Activated CD8-positive, alpha-beta T cell treated with anti-CD3 and anti-CD28 coated beads for 36 hours (primary cell): ENCODE data around the gene EFCAB8. TPM values are rescaled to one million over a fixed set of nuclear protein-coding genes. Genes with fewer than 3 reads are reported as not detected.

Source experiments
- ATAC-seq: fragments of 200-7000 bp; cut with Tn5 transposase; one replicate; pipeline ENCODE4 v1.10.0; 2021; ENCODE audit warnings: mild to moderate bottlenecking, moderate library complexity
- CTCF ChIA-PET: fragments of 350-600 bp; sonication (Branson Sonifier 250); formaldehyde crosslinking; loops from one replicate; lab custom pipeline; 2021; ENCODE audit warnings: antibody characterized with exemption; lab: Charles Lee
- POLR2A ChIA-PET: fragments of 350-600 bp; sonication (Branson Sonifier 250); formaldehyde crosslinking; loops from one replicate; lab custom pipeline; 2021; ENCODE audit warnings: antibody characterized with exemption; lab: Charles Lee
- DNase-seq: peaks from one replicate; pipeline ENCODE4 v3.0.0-alpha.2; 2020
- H3K27ac Mint-ChIP-seq: one replicate; pipeline ENCODE4 v1.8.0; 2021; ENCODE audit warnings: mild to moderate bottlenecking, mixed read lengths
- H3K27me3 Mint-ChIP-seq: one replicate; pipeline ENCODE4 v1.8.0; 2021; ENCODE audit warnings: mixed read lengths
- H3K36me3 Mint-ChIP-seq: one replicate; pipeline ENCODE4 v1.8.0; 2021; ENCODE audit warnings: low read depth, mixed read lengths
- H3K4me1 Mint-ChIP-seq: one replicate; pipeline ENCODE4 v1.8.0; 2021; ENCODE audit warnings: low read depth, mixed read lengths
- H3K4me3 Mint-ChIP-seq: one replicate; pipeline ENCODE4 v1.8.0; 2021; ENCODE audit warnings: mild to moderate bottlenecking, moderate library complexity, mixed read lengths
- H3K9me3 Mint-ChIP-seq: one replicate; pipeline ENCODE4 v1.8.0; 2021; ENCODE audit warnings: mixed read lengths
- intact Hi-C: fragments of 100-400 bp; cut with micrococcal nuclease; formaldehyde crosslinking; loops from one replicate; pipeline ENCODE4 v1.10.0; 2022
- total RNA-seq, 2 experiments: library from RNA; stranded (reverse); gene quantifications; one replicate each; pipeline ENCODE4 v1.2.3, GENCODE V29; 2021
- TF ChIP-seq, protein P1 (sequence below): fragments of 200-600 bp; IDR thresholded peaks from one replicate; pipeline ENCODE4 v1.8.0; 2022; ENCODE audit warnings: antibody characterized with exemption, mild to moderate bottlenecking

The EFCAB8 gene
- total RNA-seq, 2 experiments from 2014 or later = 0.89 to 0.92 TPM

DNA sequence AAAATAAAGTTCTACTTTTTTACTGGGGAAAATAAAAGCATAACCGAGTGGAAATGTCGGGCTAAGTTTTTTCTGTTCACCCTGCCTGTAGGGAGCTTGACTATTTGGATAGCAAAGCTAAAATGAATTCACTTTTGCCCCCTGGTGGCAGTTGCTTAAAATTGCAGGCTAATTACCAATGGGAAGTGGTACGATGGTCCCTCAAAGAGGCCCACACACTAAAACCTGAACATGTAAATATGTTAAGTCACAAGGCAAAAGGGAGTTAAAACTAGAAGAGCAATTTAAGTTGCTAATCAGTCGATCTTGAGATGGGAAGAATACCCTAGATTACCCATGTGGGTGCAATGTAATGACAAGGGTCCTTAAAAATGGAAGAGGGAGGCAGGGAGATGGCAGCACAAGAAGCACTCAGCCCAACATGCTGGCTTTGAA, 146.4 kb downstream of the EFCAB8 start:
- H3K27me3 Mint-ChIP-seq = no peaks in the 10 kb centered on the region
- no peaks in the 10 kb centered on the region for H3K36me3 Mint-ChIP-seq
- no peak overlapping the region for H3K27ac Mint-ChIP-seq
- POLR2A ChIA-PET = interaction anchor here (0.7 to 0.9 kb wide), 2 partner anchors 10 to 125 kb away, joined by 4 read pairs; no protein-coding TSS in a partner anchor
- peaks cover 9% of the 10 kb centered on the region for H3K4me1 Mint-ChIP-seq
- H3K9me3 Mint-ChIP-seq = peaks cover 3% of the 10 kb centered on the region
- TF ChIP-seq, protein P1, sequence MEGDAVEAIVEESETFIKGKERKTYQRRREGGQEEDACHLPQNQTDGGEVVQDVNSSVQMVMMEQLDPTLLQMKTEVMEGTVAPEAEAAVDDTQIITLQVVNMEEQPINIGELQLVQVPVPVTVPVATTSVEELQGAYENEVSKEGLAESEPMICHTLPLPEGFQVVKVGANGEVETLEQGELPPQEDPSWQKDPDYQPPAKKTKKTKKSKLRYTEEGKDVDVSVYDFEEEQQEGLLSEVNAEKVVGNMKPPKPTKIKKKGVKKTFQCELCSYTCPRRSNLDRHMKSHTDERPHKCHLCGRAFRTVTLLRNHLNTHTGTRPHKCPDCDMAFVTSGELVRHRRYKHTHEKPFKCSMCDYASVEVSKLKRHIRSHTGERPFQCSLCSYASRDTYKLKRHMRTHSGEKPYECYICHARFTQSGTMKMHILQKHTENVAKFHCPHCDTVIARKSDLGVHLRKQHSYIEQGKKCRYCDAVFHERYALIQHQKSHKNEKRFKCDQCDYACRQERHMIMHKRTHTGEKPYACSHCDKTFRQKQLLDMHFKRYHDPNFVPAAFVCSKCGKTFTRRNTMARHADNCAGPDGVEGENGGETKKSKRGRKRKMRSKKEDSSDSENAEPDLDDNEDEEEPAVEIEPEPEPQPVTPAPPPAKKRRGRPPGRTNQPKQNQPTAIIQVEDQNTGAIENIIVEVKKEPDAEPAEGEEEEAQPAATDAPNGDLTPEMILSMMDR = peak; percentile 83
- no peak overlapping the region for H3K4me3 Mint-ChIP-seq
- DNase-seq = peak; percentile 44
- peak; percentile 77 for ATAC-seq
- intact Hi-C loops = loop anchor here (2.0 kb wide), 1 partner anchor 102 kb away; no protein-coding TSS in a partner anchor
- CTCF ChIA-PET = interaction anchor here (0.9 to 3.0 kb wide), 30 partner anchors 10 to 295 kb away, joined by 3 to 34 read pairs (median 4); no protein-coding TSS in a partner anchor

DNA sequence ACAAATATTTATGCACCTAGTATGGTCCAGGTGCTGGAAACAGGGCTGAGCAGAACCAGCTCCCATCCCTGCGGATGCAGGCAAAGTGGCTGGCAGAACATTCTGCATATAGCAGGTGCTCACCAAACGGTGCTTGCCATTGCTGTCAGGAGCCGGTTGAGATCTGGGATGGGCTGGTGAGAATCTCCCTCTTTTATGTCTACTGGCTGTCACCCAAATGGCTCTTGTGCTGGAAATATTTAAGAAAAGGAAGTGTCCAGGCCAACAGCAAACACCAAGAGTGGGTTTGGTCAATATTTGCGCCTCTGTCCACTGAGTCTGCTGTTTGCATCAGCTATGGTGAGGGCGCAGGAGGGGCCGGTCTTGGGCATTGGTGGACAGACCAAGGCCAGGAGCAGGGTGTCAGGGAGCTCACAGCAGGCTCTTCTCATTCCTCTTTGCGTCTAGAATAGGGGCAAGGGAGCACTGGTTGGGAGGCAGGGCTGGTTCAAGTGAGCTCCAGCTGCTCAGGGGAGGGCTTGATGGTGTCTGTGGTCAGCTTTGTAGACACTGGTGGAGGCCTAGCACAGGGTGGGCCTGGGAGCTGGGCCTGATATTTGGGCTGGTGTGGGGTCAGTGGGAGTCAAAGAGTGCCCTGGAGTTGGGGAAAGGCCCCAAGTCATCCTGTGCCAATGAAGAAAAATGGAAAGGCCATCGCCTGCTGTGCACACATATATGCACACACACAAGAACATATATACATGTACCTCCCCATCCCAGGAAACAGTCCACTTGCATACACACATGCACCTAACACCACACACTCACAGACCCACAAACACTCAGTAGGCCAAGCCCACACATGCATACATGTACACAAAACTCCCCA, 147.4 kb downstream of the EFCAB8 start:
- no peak for DNase-seq
- TF ChIP-seq, protein P1 = no peak
- Mint-ChIP-seq H3K36me3 (no peaks in the 10 kb centered on the region), H3K4me1 (peaks cover 9% of the 10 kb centered on the region), H3K9me3 (peaks cover 3% of the 10 kb centered on the region), H3K4me3 (no peak overlapping the region), H3K27me3 (no peaks in the 10 kb centered on the region), H3K27ac (no peak overlapping the region)
- no peak for ATAC-seq
- intact Hi-C loops = loop anchor here (2.0 kb wide), 1 partner anchor 103 kb away; no protein-coding TSS in a partner anchor
- CTCF ChIA-PET = interaction anchor here (0.9 to 3.0 kb wide), 10 partner anchors 12 to 216 kb away, joined by 3 to 34 read pairs (median 10); no protein-coding TSS in a partner anchor
- POLR2A ChIA-PET = no interaction called here

DNA sequence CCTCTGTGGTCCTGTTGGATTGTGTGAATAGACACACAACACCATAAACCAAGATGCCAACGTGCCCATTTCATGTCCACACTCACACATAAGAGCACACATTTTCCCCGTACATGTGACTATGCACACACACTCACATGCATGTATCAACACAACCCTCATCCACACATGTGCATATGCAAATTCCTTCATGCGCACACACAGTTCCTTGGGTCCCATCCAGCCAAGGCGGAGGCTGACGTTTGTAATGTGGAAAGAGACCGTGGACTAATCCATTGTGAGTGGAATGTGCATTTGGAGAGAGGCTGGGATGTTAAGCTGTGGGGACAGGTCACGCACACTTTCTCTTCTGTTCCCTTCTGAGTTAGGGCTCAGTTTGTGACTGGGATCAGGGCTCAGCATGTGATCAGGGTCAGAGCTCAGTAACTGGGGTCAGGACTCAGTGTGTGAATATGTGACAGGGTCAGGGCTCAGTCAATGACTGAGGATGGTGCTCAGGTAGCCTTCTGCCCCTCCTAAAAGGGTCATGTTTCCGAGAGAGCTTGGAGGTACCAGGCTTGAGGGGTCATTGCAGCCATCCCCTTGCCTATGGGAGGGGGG, 148.2 kb downstream of the EFCAB8 start:
- intact Hi-C loops = no loop called here
- Mint-ChIP-seq H3K4me3 (no peak overlapping the region), H3K27me3 (no peaks in the 10 kb centered on the region), H3K4me1 (peaks cover 8% of the 10 kb centered on the region), H3K9me3 (peaks cover 3% of the 10 kb centered on the region), H3K36me3 (no peaks in the 10 kb centered on the region), H3K27ac (no peak overlapping the region)
- POLR2A ChIA-PET = interaction anchor here (1.3 kb wide), 1 partner anchor 31 kb away, joined by 3 read pairs; no protein-coding TSS in a partner anchor
- DNase-seq (no peak), ATAC-seq (no peak)
- CTCF ChIA-PET = interaction anchor here (1.0 to 2.7 kb wide), 4 partner anchors 33 to 217 kb away, joined by 3 to 34 read pairs (median 16); no protein-coding TSS in a partner anchor
- TF ChIP-seq, protein P1 = no peak

DNA sequence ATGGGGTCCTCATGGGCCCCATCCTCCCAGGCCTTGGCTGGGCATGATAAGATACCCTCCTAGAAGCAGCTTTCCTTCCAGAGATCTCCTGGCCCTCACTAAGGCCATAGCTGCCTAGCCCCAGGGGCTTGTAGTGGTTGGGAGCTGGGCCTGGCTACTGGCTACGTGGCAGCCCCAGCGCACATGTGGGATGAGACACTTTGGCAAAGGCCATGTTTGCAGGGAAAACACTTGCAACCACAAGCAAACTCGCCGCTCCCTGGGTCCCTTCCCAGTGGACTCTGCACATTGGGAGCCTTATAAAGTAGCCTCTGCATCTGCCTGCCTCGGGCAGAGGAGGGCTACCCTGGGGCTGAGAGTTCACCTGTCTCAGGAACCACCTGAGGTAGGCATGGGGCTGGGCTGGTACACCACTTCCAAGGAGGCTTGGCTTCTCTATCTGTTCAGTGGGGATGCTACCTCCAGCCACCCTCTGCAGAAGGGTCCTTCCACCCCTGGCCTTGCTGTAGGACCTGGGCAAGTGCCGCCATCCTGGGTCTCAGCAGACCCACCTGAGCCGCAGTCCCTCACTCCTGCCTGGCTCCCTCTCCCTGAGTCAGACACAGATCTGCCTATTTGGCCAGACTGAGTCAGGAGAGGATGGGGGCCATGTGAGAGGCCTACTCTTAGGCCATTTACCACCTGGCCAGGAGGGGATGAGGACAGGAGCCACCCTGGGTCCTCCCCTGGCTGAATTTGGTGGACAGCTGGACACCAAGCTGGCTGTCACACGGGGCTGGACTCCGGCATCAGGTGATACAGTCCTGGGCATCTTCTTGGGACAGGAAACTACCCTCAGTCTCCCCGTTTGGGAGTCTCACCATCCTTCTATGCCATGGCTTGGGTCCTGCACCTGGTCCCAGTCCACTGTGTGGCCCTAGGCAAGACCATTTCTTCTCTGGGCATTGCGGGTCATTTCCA, 148.9 kb downstream of the EFCAB8 start, which contains the start of gene BPIFB2:
TSS of gene BPIFB2 (plus strand) at position 329 of the 960 bp plus-strand sequence. CDS start 871 bp downstream, outside the sequence.
- Mint-ChIP-seq H3K9me3 (peaks cover 3% of the 10 kb centered on the region), H3K4me1 (peaks cover 6% of the 10 kb centered on the region), H3K27ac (no peak within 1 kb of the TSS), H3K4me3 (no peak within 1 kb of the TSS), H3K36me3 (no peaks in the 10 kb centered on the region), H3K27me3 (no peaks in the 10 kb centered on the region)
- TF ChIP-seq, protein P1 = no peak
- no peak for DNase-seq
- no peak for ATAC-seq
- ChIA-PET CTCF (interaction anchor here (1.1 kb wide), 1 partner anchor 218 kb away, joined by 3 read pairs; no protein-coding TSS in a partner anchor), POLR2A (interaction anchor here (1.3 kb wide), 1 partner anchor 31 kb away, joined by 3 read pairs; no protein-coding TSS in a partner anchor)
- intact Hi-C loops = no loop called here
